Measurements from ENCODE around the gene NHSL2. TPM values are rescaled to one million over a fixed set of nuclear protein-coding genes. Genes with fewer than 3 reads are reported as not detected.

The NHSL2 gene
- total RNA-seq, 4 donors from 2014 or later, result 10.4 to 35.8 (median 13.9) TPM

DNA sequence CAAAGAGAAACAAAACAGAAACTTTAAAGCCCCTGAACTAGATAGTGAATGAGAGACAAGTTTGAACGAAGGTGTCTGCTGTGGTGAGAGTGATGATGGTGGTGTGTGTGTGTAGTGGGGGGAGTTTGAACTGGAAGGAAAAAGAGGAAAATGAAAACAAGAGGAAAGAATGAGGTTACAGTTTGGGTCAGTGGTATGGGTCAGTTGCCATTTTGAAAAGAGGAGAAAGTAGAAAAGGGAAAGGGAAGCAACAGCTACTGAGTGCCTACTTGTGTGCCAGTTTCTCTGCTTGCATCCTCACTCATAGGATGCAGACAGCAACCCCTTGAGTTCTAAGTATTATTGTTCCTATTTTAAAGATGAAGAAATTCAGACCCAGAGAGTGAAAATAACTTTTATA, 26.0 kb downstream of the NHSL2 start:
- no peak for ATAC-seq
- peaks cover 0 to 7% (median 0%) of the 10 kb centered on the region in 3 donors for H3K4me1 ChIP-seq
- no peaks in the 10 kb centered on the region for H3K27me3 ChIP-seq
- peak overlapping the region in 1 of 4 donors; percentile 51 for H3K27ac ChIP-seq
- no peaks in the 10 kb centered on the region for H3K36me3 ChIP-seq
- no peaks in the 10 kb centered on the region for H3K9me3 ChIP-seq
- TF ChIP-seq POLR2AphosphoS5 (IDR thresholded peaks at IDR 0.05) (no peak), EP300 (IDR thresholded peaks at IDR 0.05) (no peak), POLR2A (IDR thresholded peaks at IDR 0.05) (no peak)
- TF ChIP-seq, protein P1, sequence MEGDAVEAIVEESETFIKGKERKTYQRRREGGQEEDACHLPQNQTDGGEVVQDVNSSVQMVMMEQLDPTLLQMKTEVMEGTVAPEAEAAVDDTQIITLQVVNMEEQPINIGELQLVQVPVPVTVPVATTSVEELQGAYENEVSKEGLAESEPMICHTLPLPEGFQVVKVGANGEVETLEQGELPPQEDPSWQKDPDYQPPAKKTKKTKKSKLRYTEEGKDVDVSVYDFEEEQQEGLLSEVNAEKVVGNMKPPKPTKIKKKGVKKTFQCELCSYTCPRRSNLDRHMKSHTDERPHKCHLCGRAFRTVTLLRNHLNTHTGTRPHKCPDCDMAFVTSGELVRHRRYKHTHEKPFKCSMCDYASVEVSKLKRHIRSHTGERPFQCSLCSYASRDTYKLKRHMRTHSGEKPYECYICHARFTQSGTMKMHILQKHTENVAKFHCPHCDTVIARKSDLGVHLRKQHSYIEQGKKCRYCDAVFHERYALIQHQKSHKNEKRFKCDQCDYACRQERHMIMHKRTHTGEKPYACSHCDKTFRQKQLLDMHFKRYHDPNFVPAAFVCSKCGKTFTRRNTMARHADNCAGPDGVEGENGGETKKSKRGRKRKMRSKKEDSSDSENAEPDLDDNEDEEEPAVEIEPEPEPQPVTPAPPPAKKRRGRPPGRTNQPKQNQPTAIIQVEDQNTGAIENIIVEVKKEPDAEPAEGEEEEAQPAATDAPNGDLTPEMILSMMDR (IDR thresholded peaks at IDR 0.05), result no peak
- no peak overlapping the region for H3K4me3 ChIP-seq
- 60 to 80% methylated on average over 1 of the region's 1 CpG for WGBS, 2 donors (ENCODE audit: low coverage in 1 of 2)

DNA sequence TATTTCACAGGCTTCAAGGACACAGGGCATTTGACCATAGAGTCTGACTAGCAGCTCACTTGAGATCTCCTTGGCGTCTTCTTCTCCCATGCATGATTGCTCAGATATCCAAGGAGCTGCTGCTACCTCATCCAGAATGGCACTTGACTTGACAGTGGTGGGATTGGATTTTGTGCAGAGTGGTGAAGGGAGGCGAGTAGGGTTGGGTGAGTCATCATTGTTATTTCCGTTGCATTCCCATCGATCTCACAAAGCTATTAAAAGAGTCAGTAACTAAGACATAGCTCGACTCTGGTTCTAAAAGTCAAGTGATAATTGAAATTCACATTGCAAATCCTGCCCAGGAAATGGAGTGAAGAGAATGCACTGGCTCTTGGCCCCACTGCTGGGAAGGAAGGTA, 27.7 kb downstream of the NHSL2 start:
- no peaks in the 10 kb centered on the region for H3K27me3 ChIP-seq
- ATAC-seq, result no peak
- no peak overlapping the region for H3K27ac ChIP-seq
- peaks cover 0 to 7% (median 0%) of the 10 kb centered on the region in 3 donors for H3K4me1 ChIP-seq
- no peaks in the 10 kb centered on the region for H3K9me3 ChIP-seq
- H3K36me3 ChIP-seq, result no peaks in the 10 kb centered on the region
- 70% methylated on average over 2 of the region's 5 CpGs; no CpG with 5 or more reads in 1 of the 2 donors for WGBS, 2 donors (ENCODE audit: low coverage in 1 of 2)
- TF ChIP-seq POLR2A (IDR thresholded peaks at IDR 0.05) (no peak), EP300 (IDR thresholded peaks at IDR 0.05) (no peak), POLR2AphosphoS5 (IDR thresholded peaks at IDR 0.05) (no peak)
- TF ChIP-seq, protein P1 (IDR thresholded peaks at IDR 0.05), result no peak
- H3K4me3 ChIP-seq, result no peak overlapping the region

DNA sequence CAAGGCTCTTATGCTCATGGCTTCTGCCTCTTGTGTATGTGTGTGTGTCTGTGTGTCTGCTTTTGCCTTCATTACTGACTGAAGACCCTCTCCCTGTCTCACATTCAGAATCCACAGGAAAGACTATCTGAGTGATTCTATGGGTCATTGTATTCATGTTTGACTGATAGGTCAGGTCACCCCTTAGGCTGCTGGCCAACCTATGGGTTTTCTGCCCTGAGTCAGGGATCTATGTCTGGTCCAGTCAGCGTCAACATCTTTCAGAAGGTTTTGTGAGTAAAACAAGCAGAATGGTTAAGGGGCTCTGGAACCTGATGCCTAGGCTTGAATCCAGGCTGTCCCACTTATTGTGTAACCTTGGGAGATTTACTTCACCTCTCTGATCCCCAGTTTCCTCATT, 30.5 kb downstream of the NHSL2 start:
- H3K27ac ChIP-seq, result peak overlapping the region in 2 of 4 donors; percentile 6 to 45
- TF ChIP-seq POLR2A (IDR thresholded peaks at IDR 0.05), result no peak
- no peaks in the 10 kb centered on the region for H3K9me3 ChIP-seq
- H3K4me1 ChIP-seq, result peaks cover 0 to 1% (median 0%) of the 10 kb centered on the region in 3 donors
- H3K4me3 ChIP-seq, result no peak overlapping the region
- no peaks in the 10 kb centered on the region for H3K27me3 ChIP-seq
- ATAC-seq, result no peak
- WGBS, 2 donors (ENCODE audit: low coverage in 1 of 2), result 100% methylated on average over 1 of the region's 1 CpG; no CpG with 5 or more reads in 1 of the 2 donors
- H3K36me3 ChIP-seq, result no peaks in the 10 kb centered on the region

DNA sequence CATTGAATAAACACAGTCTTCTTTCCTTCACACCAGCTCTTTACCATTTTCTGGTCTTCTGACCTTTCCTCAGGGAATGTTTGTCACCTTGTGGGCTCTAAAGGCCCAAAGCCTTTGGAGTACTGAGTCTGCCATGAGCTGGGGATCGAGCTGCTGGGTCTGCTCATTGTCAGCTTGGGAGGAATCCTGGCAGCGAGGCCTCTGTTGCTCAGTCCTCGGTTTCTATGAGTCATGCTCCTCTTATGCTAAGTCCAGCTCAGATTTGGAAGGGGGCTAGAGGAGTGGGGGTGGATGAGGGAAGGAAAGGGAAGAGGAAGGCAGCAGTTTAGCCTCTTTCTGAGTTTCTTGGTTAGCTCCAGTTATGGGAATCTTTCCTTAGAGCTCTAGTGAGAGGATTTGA, 31.1 kb downstream of the NHSL2 start:
- no peaks in the 10 kb centered on the region for H3K9me3 ChIP-seq
- no peaks in the 10 kb centered on the region for H3K27me3 ChIP-seq
- 20% methylated on average over 1 of the region's 3 CpGs; no CpG with 5 or more reads in 1 of the 2 donors for WGBS, 2 donors (ENCODE audit: low coverage in 1 of 2)
- no peak overlapping the region for H3K4me3 ChIP-seq
- peak overlapping the region in 3 of 4 donors; percentile 6 to 55 (median 45) for H3K27ac ChIP-seq
- no peaks in the 10 kb centered on the region for H3K36me3 ChIP-seq
- ATAC-seq, result peak; percentile 85
- no peaks in the 10 kb centered on the region for H3K4me1 ChIP-seq
- TF ChIP-seq POLR2AphosphoS5 (IDR thresholded peaks at IDR 0.05) (peak; percentile 53), POLR2A (IDR thresholded peaks at IDR 0.05) (no peak)

DNA sequence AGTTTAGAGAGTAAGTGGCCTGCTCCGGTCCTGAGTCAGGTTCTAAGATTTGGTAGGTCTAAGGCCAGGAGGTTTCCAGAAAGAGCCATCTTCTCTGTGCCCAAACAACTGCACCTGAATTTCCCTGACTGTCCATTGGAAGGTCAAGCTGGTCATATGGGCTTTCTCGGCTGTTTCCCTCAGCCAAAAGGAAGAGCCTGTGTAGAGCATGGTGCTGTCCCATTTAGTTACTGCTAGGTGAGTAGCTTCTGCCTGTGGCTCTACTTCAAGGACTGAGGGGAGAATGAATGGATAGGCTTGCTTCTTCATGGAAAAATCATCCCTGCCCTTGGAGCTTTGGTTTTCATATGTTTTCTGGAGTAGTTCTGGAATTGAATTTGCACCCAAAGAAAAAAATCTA, 33.7 kb downstream of the NHSL2 start:
- TF ChIP-seq, protein P1 (IDR thresholded peaks at IDR 0.05), result no peak
- TF ChIP-seq EP300 (IDR thresholded peaks at IDR 0.05) (no peak), POLR2AphosphoS5 (IDR thresholded peaks at IDR 0.05) (no peak), POLR2A (IDR thresholded peaks at IDR 0.05) (no peak)
- Histone ChIP-seq H3K27ac (no peak overlapping the region), H3K9me3 (no peaks in the 10 kb centered on the region), H3K4me3 (no peak overlapping the region), H3K27me3 (no peaks in the 10 kb centered on the region), H3K4me1 (no peaks in the 10 kb centered on the region), H3K36me3 (no peaks in the 10 kb centered on the region)
- WGBS, 2 donors (ENCODE audit: low coverage in 1 of 2), result no CpG with 5 or more reads among the region's 2 CpGs
- no peak for ATAC-seq

DNA sequence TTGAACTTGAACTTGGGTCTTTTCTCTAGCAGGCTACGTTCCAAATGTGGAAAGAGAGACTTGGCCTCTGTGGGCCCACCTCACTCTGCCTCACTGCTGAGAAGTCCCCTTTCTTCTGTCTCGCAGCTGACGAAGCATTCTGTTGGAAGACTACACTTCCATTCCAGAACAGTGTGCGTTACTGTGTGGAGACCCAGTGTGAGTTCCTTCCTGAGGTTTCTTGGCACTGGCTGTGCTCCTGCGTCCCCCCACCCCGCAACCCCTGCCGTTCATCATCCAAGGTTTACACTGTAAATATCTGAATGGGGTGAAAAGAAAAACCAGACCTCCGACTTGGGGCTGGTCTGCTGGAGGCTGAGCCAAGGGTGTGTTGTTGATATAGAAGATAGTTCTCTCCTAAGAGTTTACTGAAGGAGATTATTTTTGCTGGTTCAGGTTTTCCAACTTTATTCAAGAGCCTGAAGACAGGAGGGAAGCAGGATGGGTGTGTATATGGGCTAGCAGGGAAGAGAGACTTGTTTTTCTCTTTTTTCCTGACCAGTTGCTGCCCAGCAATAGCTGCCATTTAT, 34.7 kb downstream of the NHSL2 start:
- H3K4me3 ChIP-seq, result no peak overlapping the region
- TF ChIP-seq EP300 (IDR thresholded peaks at IDR 0.05) (no peak), POLR2AphosphoS5 (IDR thresholded peaks at IDR 0.05) (no peak), POLR2A (IDR thresholded peaks at IDR 0.05) (no peak)
- TF ChIP-seq, protein P1 (IDR thresholded peaks at IDR 0.05), result no peak
- H3K9me3 ChIP-seq, result no peaks in the 10 kb centered on the region
- no peaks in the 10 kb centered on the region for H3K27me3 ChIP-seq
- ATAC-seq, result no peak
- WGBS, 2 donors (ENCODE audit: low coverage in 1 of 2), result 29% methylated on average over 4 of the region's 8 CpGs; no CpG with 5 or more reads in 1 of the 2 donors
- H3K4me1 ChIP-seq, result no peaks in the 10 kb centered on the region
- H3K27ac ChIP-seq, result no peak overlapping the region
- H3K36me3 ChIP-seq, result no peaks in the 10 kb centered on the region

All from gastroesophageal sphincter (tissue), 4 donors.